Thyroid gland (tissue), 4 donors: ENCODE results near the gene KCNG4.

ENCODE experiments used
- POLR2A ChIP-seq, 2 donors: fragments of 450-650 bp; IDR thresholded peaks; one replicate each; pipeline ENCODE4 v1.6.1; 2017; ENCODE audit warnings: antibody characterized with exemption in 2 of 2, mild to moderate bottlenecking in 2 of 2, moderate library complexity in 1 of 2
- TF ChIP-seq, protein P1 (sequence below), 6 experiments: fragments of 200-600 bp in 3 of 6; fragments of 450-650 bp in 3 of 6; sonication (generic) in 3 of 6; IDR thresholded peaks; one replicate each; pipeline ENCODE4 v1.5.1; 2016 to 2019; ENCODE audit warnings: antibody characterized with exemption in 6 of 6, mild to moderate bottlenecking in 2 of 6, inconsistent platforms in 1 of 6, moderate library complexity in 1 of 6

GRCh38 chr16:84271037-84271436 lies 31.2 kb upstream of the KCNG4 start:
- TF ChIP-seq, protein P1, sequence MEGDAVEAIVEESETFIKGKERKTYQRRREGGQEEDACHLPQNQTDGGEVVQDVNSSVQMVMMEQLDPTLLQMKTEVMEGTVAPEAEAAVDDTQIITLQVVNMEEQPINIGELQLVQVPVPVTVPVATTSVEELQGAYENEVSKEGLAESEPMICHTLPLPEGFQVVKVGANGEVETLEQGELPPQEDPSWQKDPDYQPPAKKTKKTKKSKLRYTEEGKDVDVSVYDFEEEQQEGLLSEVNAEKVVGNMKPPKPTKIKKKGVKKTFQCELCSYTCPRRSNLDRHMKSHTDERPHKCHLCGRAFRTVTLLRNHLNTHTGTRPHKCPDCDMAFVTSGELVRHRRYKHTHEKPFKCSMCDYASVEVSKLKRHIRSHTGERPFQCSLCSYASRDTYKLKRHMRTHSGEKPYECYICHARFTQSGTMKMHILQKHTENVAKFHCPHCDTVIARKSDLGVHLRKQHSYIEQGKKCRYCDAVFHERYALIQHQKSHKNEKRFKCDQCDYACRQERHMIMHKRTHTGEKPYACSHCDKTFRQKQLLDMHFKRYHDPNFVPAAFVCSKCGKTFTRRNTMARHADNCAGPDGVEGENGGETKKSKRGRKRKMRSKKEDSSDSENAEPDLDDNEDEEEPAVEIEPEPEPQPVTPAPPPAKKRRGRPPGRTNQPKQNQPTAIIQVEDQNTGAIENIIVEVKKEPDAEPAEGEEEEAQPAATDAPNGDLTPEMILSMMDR (IDR thresholded peaks at IDR 0.05) = no peak
- no peak for TF ChIP-seq POLR2A (IDR thresholded peaks at IDR 0.05)
